HL-60 (cell line): Measurements from ENCODE around the gene FAM221B.

Source experiments
- POLR2AphosphoS5 ChIP-seq: IDR thresholded peaks from 2 replicates; pipeline ENCODE4 v1.6.1; 2012; ENCODE audit warnings: low read depth
- TF ChIP-seq, protein P1 (sequence below): IDR thresholded peaks from one replicate; pipeline ENCODE4 v1.5.1; 2011; ENCODE audit warnings: low read length, control low read depth, inconsistent platforms; ENCODE audit not compliant: insufficient read depth

GRCh38 chr9:35872505-35872904, 44.0 kb upstream of the FAM221B start:
- TF ChIP-seq, protein P1, sequence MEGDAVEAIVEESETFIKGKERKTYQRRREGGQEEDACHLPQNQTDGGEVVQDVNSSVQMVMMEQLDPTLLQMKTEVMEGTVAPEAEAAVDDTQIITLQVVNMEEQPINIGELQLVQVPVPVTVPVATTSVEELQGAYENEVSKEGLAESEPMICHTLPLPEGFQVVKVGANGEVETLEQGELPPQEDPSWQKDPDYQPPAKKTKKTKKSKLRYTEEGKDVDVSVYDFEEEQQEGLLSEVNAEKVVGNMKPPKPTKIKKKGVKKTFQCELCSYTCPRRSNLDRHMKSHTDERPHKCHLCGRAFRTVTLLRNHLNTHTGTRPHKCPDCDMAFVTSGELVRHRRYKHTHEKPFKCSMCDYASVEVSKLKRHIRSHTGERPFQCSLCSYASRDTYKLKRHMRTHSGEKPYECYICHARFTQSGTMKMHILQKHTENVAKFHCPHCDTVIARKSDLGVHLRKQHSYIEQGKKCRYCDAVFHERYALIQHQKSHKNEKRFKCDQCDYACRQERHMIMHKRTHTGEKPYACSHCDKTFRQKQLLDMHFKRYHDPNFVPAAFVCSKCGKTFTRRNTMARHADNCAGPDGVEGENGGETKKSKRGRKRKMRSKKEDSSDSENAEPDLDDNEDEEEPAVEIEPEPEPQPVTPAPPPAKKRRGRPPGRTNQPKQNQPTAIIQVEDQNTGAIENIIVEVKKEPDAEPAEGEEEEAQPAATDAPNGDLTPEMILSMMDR: no peak
- no peak for TF ChIP-seq POLR2AphosphoS5
